Astrocyte of the cerebellum (primary cell): Measurements from ENCODE around the gene STBD1.
"Not testable (repeated sequence)": the region's sequence is repeated elsewhere in the genome, so short reads cannot be mapped to it uniquely, and the experiment has no call there.

Experiments
- DNase-seq: peaks from one replicate; pipeline ENCODE4 v3.0.0-alpha.2; 2011; ENCODE audit warnings: low read depth
- H3K4me3 ChIP-seq: 2 replicates; pipeline ENCODE4 v1.5.1; 2011; ENCODE audit warnings: mild to moderate bottlenecking, low read depth, low read length, moderate library complexity
- in situ Hi-C: cut with HindIII; loops from 2 replicates; pipeline ENCODE4 v1.10.0; 2017; ENCODE audit warnings: low sequenced_read_pairs
- TF ChIP-seq, protein P1 (sequence below): IDR thresholded peaks from 2 replicates; pipeline ENCODE4 v1.5.1; 2012; ENCODE audit warnings: low read length, low read depth, moderate library complexity, mild to moderate bottlenecking; ENCODE audit errors: missing control alignments

The STBD1 gene

DNA sequence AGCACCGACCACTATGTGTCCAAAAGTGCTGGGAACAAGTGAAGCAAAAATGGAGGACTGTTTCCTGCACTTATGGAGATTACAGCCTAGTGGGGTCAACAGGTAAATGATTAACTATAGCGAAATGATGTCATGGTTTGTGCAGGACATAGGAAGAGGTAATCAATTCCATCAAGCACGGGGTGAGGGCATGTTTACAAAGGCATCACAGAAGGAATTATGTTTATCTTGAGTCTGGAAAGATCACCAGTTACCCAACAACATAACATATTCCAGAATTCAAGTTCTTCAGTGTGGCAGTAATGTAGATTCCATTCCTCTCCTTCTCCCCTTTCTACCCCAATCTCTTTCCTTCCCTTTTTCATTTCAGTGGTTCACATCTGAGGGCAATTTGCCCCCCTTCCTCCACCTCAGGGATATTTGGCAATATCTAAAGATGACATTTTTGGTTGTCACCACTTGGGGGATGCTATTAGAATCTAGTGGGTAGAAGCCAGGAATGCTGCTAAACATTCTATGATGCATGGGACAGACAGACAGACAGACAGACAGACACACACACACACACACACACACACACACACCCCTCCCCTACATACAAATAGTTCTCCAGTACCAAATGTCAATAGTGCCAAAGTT, 30.9 kb upstream of the STBD1 start:
- TF ChIP-seq, protein P1, sequence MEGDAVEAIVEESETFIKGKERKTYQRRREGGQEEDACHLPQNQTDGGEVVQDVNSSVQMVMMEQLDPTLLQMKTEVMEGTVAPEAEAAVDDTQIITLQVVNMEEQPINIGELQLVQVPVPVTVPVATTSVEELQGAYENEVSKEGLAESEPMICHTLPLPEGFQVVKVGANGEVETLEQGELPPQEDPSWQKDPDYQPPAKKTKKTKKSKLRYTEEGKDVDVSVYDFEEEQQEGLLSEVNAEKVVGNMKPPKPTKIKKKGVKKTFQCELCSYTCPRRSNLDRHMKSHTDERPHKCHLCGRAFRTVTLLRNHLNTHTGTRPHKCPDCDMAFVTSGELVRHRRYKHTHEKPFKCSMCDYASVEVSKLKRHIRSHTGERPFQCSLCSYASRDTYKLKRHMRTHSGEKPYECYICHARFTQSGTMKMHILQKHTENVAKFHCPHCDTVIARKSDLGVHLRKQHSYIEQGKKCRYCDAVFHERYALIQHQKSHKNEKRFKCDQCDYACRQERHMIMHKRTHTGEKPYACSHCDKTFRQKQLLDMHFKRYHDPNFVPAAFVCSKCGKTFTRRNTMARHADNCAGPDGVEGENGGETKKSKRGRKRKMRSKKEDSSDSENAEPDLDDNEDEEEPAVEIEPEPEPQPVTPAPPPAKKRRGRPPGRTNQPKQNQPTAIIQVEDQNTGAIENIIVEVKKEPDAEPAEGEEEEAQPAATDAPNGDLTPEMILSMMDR, result no peak
- H3K4me3 ChIP-seq, result no peak overlapping the region
- in situ Hi-C loops, result no loop called here
- no peak for DNase-seq

DNA sequence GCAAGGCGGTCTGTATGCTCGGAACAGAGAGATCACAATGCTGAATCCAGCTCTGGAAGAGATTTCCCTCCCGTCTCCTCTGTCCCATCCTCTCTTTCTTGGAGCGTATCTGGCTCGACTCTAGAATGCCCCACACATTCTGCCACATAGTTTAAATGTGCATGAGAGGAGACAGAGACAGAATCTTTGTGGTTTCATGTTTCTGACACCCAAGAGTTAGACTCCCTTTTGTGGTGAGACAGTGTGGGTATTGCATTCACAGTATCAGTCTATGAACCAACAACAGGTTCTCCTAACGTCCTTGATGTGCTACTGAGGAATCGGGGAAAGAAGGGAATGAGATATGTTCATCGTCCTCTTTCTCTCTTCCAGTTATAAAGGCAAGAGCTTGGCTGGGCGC, 29.7 kb upstream of the STBD1 start:
- TF ChIP-seq, protein P1, result no peak
- DNase-seq, result no peak
- no peak overlapping the region for H3K4me3 ChIP-seq
- in situ Hi-C loops, result no loop called here

DNA sequence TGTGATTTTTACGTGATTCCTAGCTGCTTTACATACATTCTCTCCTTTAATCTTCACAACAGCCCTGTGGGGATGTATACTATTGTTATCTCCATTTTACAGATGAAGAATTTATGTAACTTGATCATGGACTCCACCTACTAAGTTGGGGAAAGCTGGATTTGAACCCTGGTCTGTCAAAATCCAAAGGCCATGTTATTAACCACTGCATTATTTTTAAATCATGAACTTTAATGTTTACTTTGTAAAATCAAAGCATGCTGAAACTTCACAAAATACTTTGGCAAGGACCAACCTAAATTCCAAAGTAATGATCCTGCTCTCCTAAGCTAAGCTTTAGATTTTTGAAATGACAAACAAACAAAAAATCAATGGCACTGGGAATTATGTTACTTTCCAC, 28.9 kb upstream of the STBD1 start:
- no peak for DNase-seq
- TF ChIP-seq, protein P1, result no peak
- no peak overlapping the region for H3K4me3 ChIP-seq
- in situ Hi-C loops, result no loop called here

DNA sequence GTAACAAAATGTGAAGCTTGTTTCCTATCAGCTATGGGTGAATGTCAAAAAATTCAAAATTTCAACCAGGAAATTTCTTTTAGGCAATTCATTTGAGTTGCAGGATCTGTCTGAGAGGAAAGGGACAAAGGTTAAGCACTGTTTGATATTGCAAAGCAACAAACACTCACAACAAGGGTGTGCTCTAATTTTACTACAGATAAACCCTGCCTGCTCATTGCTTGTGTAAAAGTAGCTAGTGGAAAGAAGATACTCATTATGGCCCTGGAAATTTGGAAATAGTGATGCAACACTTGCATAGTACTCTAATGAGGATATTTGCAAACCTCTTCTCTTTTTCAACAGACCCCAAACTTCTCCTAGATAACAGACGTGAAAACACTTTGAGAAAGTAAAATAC, 27.9 kb upstream of the STBD1 start:
- H3K4me3 ChIP-seq, result no peak overlapping the region
- in situ Hi-C loops, result no loop called here
- TF ChIP-seq, protein P1, result no peak
- no peak for DNase-seq

DNA sequence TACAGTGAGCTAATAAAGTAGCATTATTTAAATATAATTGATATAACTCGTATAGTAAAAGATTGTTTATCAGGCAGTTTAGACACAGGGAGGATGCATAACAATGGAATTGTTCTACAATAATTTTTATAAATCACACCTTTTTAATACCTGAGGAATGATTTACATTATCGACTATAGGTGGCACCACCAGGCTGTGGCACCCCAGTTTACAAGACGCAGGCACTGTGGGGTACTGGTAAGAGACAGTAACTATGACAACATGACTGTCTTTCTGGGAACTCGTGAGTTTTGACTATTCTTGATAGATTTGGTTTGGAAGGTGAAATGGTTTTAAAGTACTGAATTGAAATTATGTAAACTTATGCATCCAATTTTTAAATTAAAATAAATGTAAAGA, 27.1 kb upstream of the STBD1 start:
- H3K4me3 ChIP-seq, result no peak overlapping the region
- no peak for DNase-seq
- TF ChIP-seq, protein P1, result no peak
- in situ Hi-C loops, result no loop called here

DNA sequence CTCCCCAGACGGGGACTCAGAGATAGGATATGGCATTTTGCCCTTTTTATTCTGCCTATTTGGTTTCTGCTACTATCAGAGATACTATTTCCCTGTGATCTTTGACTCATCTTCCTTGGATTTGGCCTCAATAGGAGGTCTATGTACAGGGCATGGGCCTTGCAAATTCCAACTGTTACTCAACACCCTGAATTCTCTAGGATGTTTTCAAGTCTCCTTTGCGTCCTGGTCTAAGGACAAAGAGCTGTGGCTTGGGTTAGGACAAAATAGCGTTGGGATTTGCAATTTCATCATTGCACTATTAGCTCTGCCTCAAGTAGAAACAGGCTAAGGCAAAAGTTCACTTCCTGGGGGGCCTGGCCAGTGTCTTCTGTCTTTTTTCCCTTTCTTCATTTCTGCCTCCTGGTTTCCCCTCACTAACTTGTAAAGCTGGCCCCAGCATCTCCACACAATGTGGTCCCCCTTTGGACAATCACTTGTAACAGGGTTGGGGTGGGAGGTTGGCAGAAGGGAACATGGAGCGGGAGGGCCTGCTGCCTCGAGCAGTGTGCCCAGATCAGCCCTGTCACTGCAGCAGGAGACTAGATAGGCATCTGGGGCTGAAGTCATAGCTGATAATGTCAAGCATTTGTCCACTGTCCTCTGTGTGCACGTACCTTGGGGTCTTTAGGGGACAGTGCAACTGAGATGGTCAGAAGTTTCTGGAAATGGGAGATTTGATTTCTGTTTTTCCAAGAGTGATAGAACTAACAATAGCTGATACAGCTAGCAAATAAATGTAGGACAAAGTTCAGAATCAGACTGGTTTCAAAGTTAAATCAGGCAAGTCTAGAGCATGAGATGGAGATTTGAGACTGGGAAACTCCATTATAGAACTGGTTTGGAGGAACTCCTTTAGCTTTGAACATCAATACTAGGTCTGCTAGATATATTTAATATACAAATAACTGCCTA, 25.8 kb upstream of the STBD1 start:
- no peak for DNase-seq
- TF ChIP-seq, protein P1, result no peak
- H3K4me3 ChIP-seq, result no peak overlapping the region
- in situ Hi-C loops, result no loop called here

DNA sequence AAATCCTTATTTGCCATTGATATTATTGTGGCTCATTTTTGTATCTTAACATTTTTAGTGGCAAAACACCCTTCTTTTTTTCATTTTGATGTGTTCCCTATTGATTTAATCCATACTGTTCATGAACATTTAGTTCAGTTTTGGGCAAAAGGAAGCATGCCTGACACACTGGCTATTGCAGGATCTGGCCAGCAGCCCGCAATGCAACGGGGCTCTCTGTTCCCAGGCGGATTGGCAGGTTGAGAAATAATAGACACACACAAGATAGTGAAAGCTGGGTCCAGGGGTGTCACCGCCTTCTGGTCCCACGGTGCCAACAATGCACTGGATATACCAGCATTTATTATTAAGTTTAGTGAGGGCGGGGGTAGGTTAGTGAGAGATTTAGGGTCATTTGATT, 24.9 kb upstream of the STBD1 start:
- DNase-seq, in situ Hi-C loops, H3K4me3 ChIP-seq: not testable (repeated sequence)
